Right lobe of liver (tissue), 4 donors: ENCODE measurements around the gene ADAR.

ENCODE experiments used
- POLR2A ChIP-seq: fragments of 450-650 bp; IDR thresholded peaks from one replicate; pipeline ENCODE4 v1.6.1; 2017; ENCODE audit warnings: antibody characterized with exemption, mild to moderate bottlenecking
- TF ChIP-seq, protein P1 (sequence below), 4 donors: fragments of 200-600 bp in 3 of 4; fragments of 450-650 bp in 1 of 4; IDR thresholded peaks; one replicate each; pipeline versions ENCODE4 v1.5.1 to v1.8.0; 2016 to 2022; ENCODE audit warnings: antibody characterized with exemption in 4 of 4, mild to moderate bottlenecking in 2 of 4
- donor health status: DM: no; HTN: no; CAD: no.
- donor health status: DM: no; HTN: no; CAD: no.
- donor health status: DM: no; HTN: yes; CAD: no.

DNA sequence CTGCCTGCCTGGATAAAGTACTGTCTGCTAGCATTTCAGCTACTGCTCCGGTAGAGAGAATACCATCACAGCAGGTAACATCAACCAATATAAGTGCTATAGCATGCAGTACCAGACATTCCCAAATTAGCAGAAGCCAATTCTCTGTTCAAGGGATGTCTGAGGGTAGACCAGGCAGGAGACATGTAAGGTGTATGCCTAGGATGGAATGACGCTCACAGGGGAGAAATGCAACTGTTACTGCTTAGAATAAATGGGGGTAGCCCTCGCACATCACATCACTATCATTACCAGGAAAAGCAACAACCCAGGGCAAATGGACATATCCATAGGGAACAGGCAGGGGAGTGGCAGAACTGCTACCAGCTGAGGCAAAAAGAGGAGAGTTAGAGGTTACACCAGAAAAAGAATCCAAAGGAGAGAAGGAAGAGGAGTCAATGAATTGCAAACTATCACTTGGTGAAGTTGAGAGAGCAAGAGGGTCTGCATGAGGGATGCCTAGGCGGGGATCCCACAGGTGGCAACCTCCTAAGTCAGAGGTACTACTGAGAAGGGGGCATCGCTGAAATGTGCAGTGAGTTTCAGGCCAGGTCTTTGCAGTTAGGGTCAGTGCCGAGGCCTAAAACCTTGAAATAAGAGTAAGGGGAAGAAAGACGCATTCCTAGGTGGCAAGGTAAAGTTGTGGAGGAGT, 50.6 kb downstream of the ADAR start:
- TF ChIP-seq POLR2A, result no peak
- TF ChIP-seq, protein P1, sequence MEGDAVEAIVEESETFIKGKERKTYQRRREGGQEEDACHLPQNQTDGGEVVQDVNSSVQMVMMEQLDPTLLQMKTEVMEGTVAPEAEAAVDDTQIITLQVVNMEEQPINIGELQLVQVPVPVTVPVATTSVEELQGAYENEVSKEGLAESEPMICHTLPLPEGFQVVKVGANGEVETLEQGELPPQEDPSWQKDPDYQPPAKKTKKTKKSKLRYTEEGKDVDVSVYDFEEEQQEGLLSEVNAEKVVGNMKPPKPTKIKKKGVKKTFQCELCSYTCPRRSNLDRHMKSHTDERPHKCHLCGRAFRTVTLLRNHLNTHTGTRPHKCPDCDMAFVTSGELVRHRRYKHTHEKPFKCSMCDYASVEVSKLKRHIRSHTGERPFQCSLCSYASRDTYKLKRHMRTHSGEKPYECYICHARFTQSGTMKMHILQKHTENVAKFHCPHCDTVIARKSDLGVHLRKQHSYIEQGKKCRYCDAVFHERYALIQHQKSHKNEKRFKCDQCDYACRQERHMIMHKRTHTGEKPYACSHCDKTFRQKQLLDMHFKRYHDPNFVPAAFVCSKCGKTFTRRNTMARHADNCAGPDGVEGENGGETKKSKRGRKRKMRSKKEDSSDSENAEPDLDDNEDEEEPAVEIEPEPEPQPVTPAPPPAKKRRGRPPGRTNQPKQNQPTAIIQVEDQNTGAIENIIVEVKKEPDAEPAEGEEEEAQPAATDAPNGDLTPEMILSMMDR (IDR thresholded peaks at IDR 0.05), result no peak
